ENCODE results near the gene BNC2.

GRCh38 chr9:16563446-16563845 is 307.0 kb downstream of the BNC2 start:
- TF ChIP-seq, protein P1, sequence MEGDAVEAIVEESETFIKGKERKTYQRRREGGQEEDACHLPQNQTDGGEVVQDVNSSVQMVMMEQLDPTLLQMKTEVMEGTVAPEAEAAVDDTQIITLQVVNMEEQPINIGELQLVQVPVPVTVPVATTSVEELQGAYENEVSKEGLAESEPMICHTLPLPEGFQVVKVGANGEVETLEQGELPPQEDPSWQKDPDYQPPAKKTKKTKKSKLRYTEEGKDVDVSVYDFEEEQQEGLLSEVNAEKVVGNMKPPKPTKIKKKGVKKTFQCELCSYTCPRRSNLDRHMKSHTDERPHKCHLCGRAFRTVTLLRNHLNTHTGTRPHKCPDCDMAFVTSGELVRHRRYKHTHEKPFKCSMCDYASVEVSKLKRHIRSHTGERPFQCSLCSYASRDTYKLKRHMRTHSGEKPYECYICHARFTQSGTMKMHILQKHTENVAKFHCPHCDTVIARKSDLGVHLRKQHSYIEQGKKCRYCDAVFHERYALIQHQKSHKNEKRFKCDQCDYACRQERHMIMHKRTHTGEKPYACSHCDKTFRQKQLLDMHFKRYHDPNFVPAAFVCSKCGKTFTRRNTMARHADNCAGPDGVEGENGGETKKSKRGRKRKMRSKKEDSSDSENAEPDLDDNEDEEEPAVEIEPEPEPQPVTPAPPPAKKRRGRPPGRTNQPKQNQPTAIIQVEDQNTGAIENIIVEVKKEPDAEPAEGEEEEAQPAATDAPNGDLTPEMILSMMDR (IDR thresholded peaks at IDR 0.05), result no peak
- no peak for TF ChIP-seq POLR2AphosphoS5 (IDR thresholded peaks at IDR 0.05; ENCODE audit: low read depth, low read length)

Measured in Panc1 (cell line).